CD4-positive, alpha-beta T cell treated with Interleukin-1 beta for 1 hour (primary cell): ENCODE data around the gene NODAL.
"Not testable (repeated sequence)": the region's sequence is repeated elsewhere in the genome, so short reads cannot be mapped to it uniquely, and the experiment has no call there.

Source experiments
- DNase-seq, 2 donors: peaks; one replicate each; pipeline ENCODE4 v3.0.0-alpha.2; 2020 to 2022

NODAL gene

GRCh38 chr10:70441161-70441894, at the start of gene NODAL:
NODAL (minus strand) TSS chr10:70441681; CDS start chr10:70441667, 14 bp downstream.
- no peak for DNase-seq

- DNase-seq, result no peak
These were observed 48.7 kb upstream of the NODAL start for GRCh38 chr10:70490142-70490541.

GRCh38 chr10:70487824-70488223, 46.3 kb upstream of the NODAL start:
- no peak for DNase-seq

GRCh38 chr10:70483872-70484271, 42.4 kb upstream of the NODAL start:
- not testable (repeated sequence) for DNase-seq

- DNase-seq, result no peak
These were observed 41.7 kb upstream of the NODAL start for GRCh38 chr10:70482982-70483760.

- DNase-seq, result no peak
These were observed 40.5 kb upstream of the NODAL start for GRCh38 chr10:70481831-70482530.

GRCh38 chr10:70481105-70481504, 39.6 kb upstream of the NODAL start:
- no peak for DNase-seq

- DNase-seq, result peak in 1 of 2 donors; percentile 68
These were observed 38.9 kb upstream of the NODAL start for GRCh38 chr10:70480239-70480861.

- DNase-seq, result no peak
These were observed 38.3 kb upstream of the NODAL start for GRCh38 chr10:70479626-70480238.

GRCh38 chr10:70479165-70479581, 37.7 kb upstream of the NODAL start:
- DNase-seq, result no peak

- peak in 1 of 2 donors; percentile 25 for DNase-seq
These were observed 37.0 kb upstream of the NODAL start, which contains the start of gene PALD1 for GRCh38 chr10:70478191-70479164. PALD1 (plus strand) TSS chr10:70478767; CDS start chr10:70525952, 47,185 bp downstream.

- DNase-seq, result peak; percentile 78 to 83
These were observed 36.2 kb upstream of the NODAL start for GRCh38 chr10:70477661-70478162.

GRCh38 chr10:70476249-70477035, 35.0 kb upstream of the NODAL start:
- DNase-seq, result no peak

GRCh38 chr10:70475661-70476060, 34.2 kb upstream of the NODAL start:
- no peak for DNase-seq

GRCh38 chr10:70474780-70475179, 33.3 kb upstream of the NODAL start:
- DNase-seq, result no peak

- DNase-seq, result no peak
These were observed 31.4 kb upstream of the NODAL start for GRCh38 chr10:70472799-70473454.

GRCh38 chr10:70466951-70467350, 25.5 kb upstream of the NODAL start:
- no peak for DNase-seq

GRCh38 chr10:70465832-70466231, 24.4 kb upstream of the NODAL start:
- no peak for DNase-seq

- DNase-seq, result no peak
These were observed 23.8 kb upstream of the NODAL start for GRCh38 chr10:70465278-70465677.
